GM12872 (cell line): ENCODE measurements around the gene VN1R5.

Source experiments
- CTCF ChIP-seq: IDR thresholded peaks from 3 replicates; pipeline ENCODE4 v1.5.1; 2011; ENCODE audit warnings: low read depth, mild to moderate bottlenecking, low read length, moderate library complexity; ENCODE audit not compliant: insufficient read depth

VN1R5 gene

GRCh38 chr1:247216261-247216660 lies 39.6 kb upstream of the VN1R5 start:
- TF ChIP-seq CTCF = no peak

DNA sequence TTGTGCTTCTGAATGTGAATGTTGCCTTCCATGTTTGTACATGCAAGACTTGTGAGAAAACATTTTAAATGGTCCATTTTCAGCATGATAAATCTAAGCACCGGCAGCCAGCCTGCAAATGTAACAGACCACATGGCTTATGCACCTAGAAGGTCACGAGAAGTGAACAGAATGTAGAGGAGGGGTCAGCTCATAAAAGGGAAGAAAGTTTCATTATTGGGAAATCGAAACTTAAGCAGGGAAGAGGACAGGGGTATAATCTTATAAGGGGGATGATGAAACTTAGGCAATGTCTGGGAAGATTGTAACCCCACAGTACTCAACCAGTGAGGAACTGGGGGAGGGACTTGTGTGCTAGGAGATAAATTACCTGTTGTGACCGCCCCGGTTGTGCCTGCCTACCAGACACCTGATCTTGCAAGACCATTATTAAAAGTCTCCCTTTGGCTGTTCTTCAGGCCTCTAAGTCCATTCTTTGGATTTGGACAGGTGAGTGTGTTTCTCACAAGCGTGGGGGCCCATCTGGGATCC lies 37.7 kb upstream of the VN1R5 start:
- no peak for TF ChIP-seq CTCF

- TF ChIP-seq CTCF = no peak
These were observed 33.0 kb upstream of the VN1R5 start for GRCh38 chr1:247222840-247223239.

DNA sequence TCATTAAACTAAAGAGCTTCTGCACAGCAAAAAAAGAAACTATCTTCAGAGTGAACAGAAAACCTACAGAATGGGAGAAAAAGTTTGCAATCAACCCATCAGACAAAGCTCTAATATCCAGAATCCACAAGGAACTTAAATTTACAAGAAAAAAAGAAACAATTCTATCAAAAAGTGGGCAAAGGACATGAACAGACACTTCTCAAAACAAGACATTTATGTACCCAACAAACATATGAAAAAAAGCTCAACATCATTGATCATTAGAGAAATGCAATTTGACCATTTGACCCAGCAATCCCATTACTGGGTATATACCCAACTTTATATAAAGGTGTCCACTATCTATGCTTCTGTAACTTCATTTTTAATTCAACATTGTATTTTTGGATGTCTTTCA lies 31.1 kb upstream of the VN1R5 start:
- TF ChIP-seq CTCF = no peak

DNA sequence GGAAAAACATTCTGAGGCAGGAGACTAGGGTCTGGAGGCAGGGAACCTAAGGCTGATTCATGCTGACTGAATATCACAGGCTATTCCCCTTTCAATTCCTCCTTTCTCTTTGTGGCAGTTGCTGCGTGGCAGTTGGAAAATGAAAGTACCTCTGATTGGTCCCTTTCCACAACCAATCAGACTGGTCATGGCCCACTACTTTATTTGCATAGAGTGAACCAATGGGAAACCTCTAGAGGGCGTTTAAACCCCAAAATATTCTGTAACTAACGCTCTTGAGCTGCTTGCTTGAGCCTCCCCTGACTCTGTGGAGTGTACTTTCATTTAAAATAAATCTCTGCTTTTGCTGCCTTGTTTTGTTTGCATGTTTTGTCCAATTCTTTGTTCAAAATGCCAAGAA lies 27.7 kb upstream of the VN1R5 start:
- TF ChIP-seq CTCF = no peak

- no peak for TF ChIP-seq CTCF
These were observed 14.2 kb upstream of the VN1R5 start for GRCh38 chr1:247241691-247242090.

- TF ChIP-seq CTCF = no peak
These were observed 12.2 kb upstream of the VN1R5 start for GRCh38 chr1:247243524-247244137.
